ENCODE data around the gene EPOP.
"Not testable (repeated sequence)": the region's sequence is repeated elsewhere in the genome, so short reads cannot be mapped to it uniquely, and the experiment has no call there.

The EPOP gene

DNA sequence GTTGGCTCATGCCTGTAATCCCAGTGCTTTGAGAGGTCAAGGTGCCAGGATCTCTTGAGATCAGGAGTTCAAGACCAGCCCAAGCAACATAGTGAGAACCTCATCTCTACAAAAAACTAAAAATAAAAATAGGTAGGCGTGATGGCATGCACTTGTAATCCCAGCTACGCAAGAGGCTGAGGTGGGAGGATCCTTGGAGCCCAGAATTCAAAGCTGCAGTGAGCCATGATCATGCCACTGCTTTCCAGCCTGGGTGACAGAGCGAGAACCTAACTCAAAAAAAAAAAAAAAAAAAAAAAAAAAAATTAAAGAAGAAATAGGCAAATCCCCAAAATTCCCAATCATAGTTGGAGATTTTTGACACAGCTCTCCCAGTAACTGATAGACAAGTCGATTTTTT, 36.8 kb downstream of the EPOP start:
- DNase-seq: no peak

- DNase-seq: no peak
Measured at GRCh38 chr17:38636054-38636453, 38.7 kb downstream of the EPOP start.

GRCh38 chr17:38632334-38632733, 42.4 kb downstream of the EPOP start:
- no peak for DNase-seq

DNA sequence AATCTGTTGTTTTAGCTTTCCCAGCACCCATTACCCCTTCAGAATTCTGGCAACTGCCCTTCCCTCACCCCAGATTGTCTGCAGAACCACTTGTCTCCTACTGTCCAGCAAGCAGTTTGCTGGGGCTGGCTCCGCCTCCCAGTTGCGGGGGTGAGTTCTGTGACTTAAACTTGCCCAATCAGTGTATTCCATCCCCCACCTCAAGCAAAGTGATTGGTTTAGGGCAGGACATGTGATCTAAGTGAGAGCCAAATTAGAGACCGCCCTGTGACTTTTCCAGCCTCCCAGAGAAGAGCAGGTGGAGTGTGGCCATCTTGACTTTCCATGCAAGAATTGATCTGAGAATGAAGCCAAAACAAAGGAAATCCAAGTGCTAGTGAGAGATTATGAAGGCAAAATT, 46.3 kb downstream of the EPOP start:
- DNase-seq: no peak

DNA sequence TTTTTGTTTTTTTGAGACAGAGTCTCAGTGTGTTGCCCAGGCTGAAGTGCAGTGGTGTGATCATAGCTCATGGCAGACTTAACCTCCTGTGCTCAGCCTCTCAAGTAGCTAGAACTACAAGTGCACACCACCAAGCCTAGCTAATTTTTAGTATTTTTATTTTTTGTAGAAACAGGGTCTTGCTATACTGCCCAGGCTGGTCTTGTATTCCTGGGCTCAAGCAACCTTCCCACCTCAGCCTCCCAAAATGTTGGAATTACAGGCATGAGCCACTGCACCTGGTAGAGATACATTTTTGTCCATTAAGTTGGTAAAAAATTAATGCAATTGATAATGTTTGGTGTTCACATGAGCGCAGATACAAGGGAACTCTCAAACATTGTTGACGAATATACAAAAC, 46.8 kb downstream of the EPOP start:
- no peak for DNase-seq

GRCh38 chr17:38626606-38627226, 48.0 kb downstream of the EPOP start:
- not testable (repeated sequence) for DNase-seq

GRCh38 chr17:38625482-38625881, 49.3 kb downstream of the EPOP start:
- no peak for DNase-seq

DNA sequence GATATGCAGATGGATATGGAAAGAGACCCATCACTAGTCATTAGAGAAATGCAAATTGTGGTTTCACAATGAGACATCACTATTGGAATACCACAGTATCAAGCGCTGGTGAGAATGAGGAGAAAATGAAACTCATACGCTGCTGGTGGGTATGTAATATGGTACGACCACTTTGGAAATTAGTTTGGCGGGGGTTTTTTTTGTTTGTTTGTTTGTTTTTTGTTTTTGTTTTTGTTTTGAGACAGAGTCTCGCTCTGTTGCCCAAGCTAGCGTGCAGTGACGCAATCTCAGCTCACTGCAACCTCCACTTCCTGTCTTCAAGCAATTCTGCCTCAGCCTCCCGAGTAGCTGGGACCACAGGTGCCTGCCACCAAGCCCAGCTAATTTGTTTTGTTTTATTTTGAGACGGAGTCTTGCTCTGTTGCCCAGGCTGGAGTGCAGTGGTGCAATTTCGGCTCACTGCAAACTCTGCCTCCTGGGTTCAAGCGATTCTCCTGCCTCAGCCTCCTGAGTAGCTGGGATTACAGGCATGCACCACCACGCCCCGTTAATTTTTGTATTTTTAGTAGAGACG, 49.9 kb downstream of the EPOP start:
- not testable (repeated sequence) for DNase-seq

All from activated CD8-positive, alpha-beta memory T cell treated with anti-CD3 and anti-CD28 coated beads, Interleukin-2, amount 50 U/mL, for 48 hours (primary cell).